Measurements from ENCODE around the gene CTRB2. TPM values are rescaled to one million over a fixed set of nuclear protein-coding genes. Genes with fewer than 3 reads are reported as not detected.
"Not testable (repeated sequence)": the region's sequence is repeated elsewhere in the genome, so short reads cannot be mapped to it uniquely, and the experiment has no call there.

CTRB2 gene
- total and polyA plus RNA-seq, 5 donors, result 0.14 to 2.9 TPM; not detected in 3

DNA sequence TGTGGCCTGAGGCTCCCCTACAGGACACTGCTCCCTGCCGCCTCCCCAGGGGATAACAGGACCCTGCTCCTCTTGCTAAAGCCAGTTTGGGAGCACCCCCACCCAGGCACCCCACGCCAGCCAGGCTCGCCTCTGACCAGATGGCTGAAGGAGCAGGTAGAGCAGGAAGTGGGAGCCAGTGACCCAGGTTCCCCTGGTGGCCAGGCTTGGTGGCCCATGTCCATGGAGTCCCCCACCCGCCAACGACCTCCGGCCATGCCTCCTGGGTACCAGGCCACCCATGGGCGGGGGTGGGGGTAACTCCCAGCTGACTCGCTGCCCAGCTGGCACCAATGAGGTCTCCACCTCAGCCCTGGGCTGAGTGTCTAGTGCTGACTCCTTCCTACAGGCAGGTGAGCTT lies 34.5 kb upstream of the CTRB2 start:
- H3K27ac ChIP-seq (ENCODE audit: low read length), result no peak overlapping the region
- DNase-seq (peak in 1 of 3 donors; percentile 62), ATAC-seq (no peak)
- 80% methylated on average over 8 of the region's 8 CpGs for WGBS
- no peak overlapping the region for H3K4me3 ChIP-seq (ENCODE audit: low read length)
- H3K4me1 ChIP-seq (ENCODE audit: control insufficient read depth, insufficient read depth, low read length), result peaks cover 24% of the 10 kb centered on the region
- intact Hi-C loops (cut with DNase I), result no loop called here
- no peaks in the 10 kb centered on the region for H3K9me3 ChIP-seq (ENCODE audit: control insufficient read depth, low read length)
- no peaks in the 10 kb centered on the region for H3K27me3 ChIP-seq (ENCODE audit: control insufficient read depth, insufficient read depth)

DNA sequence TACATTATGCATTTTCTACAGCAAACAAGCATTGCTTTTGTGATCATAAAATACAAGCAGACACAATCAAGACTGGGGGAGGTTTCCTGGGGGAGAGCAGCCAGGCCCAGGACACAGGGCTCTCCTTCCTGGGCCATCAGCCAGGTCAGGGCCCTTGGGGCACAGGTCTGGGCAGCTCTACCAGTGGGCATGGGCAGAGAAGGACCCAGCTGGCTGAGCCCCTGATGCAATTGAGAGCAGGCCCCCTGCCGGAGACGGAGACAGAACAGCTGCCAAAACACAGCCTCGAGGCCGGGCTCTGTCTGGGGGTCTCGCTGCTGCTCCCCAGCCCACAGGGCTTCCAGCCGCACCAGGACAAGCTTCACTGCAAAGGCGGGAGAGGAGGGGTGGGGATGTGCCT lies 33.7 kb upstream of the CTRB2 start:
- H3K27ac ChIP-seq (ENCODE audit: low read length); H3K27me3 ChIP-seq (ENCODE audit: control insufficient read depth, insufficient read depth); ATAC-seq; intact Hi-C loops (cut with DNase I); H3K9me3 ChIP-seq (ENCODE audit: control insufficient read depth, low read length); H3K4me3 ChIP-seq (ENCODE audit: low read length): not testable (repeated sequence)
- peak in 1 of 3 donors; percentile 49 for DNase-seq
- H3K4me1 ChIP-seq (ENCODE audit: control insufficient read depth, insufficient read depth, low read length), result peaks cover 19% of the 10 kb centered on the region
- WGBS, result 69% methylated on average over 7 of the region's 7 CpGs

DNA sequence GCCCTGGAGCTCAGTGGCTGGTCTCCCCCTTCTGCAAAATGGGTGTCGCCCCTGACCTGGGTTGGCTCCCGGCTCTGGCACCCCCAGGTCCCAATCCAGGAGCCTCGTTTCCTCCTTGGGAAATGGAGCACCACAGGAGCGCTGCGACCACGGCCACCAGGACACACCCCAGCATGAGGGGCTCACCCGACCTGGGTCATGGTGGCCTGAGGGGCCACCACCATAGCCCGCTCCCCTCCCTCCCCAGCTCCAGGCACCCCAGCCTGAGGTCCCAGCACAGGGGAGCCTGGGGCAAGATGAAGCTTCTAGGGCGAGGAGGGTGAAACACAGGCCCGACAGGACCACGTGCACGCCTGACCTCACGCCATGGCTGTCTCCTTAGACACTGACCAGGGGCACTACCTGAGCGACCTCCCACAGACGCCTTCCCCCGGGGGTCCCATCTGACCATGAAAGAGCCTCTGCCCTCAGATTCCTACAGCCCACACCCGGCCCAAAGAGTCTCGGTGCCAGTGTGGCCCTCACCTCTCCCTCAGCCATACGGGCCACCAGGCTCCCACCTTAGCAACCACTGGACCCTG lies 32.7 kb upstream of the CTRB2 start:
- Histone ChIP-seq H3K9me3 (ENCODE audit: control insufficient read depth, low read length) (no peaks in the 10 kb centered on the region), H3K27ac (ENCODE audit: low read length) (peak overlapping the region; percentile 7), H3K27me3 (ENCODE audit: control insufficient read depth, insufficient read depth) (no peaks in the 10 kb centered on the region), H3K4me1 (ENCODE audit: control insufficient read depth, insufficient read depth, low read length) (peaks cover 14% of the 10 kb centered on the region), H3K4me3 (ENCODE audit: low read length) (no peak overlapping the region)
- intact Hi-C loops (cut with DNase I), result loop anchor here in 1 of 4 donors (5.0 kb wide), 1 partner anchor 143 kb away; no protein-coding TSS in a partner anchor
- WGBS, result 79% methylated on average over 19 of the region's 19 CpGs
- ATAC-seq, result no peak
- peak in 1 of 3 donors; percentile 49 for DNase-seq

DNA sequence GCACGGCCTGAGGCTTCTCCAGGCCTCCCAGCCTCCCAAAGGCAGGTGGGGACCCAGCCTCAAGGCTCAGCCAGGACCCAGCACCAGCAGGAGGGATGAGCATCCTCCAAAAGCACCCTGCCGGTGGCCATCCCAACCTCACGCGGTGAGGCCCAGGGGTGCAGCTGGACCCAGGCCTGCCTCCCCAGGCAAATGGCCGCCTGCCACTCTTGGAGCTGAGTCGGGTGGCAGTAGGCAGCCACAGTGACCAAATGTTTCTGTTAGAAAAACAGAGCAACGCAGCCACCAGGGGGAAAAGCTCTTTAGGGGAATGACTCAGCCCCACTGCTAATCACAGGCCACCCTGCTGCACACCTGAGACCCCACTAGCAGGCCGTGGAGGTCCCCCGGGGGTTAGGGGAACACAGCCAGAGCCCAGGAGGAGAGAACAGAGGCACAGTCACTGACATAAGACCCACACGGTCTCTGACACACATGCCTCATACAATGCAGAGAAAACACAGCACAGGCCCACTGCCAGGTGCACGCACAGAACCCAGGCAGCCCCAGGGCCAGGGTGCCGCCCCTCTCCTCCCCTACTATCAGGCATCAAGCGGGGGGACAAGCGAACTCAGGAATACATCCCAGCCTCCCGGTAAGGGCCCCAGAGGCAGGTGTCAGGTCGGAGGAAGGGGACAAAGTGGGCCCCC lies 32.0 kb upstream of the CTRB2 start:
- Histone ChIP-seq H3K4me3 (ENCODE audit: low read length) (no peak overlapping the region), H3K27ac (ENCODE audit: low read length) (peak overlapping the region; percentile 7), H3K27me3 (ENCODE audit: control insufficient read depth, insufficient read depth) (no peaks in the 10 kb centered on the region), H3K9me3 (ENCODE audit: control insufficient read depth, low read length) (no peaks in the 10 kb centered on the region), H3K4me1 (ENCODE audit: control insufficient read depth, insufficient read depth, low read length) (peaks cover 10% of the 10 kb centered on the region)
- DNase-seq (no peak), ATAC-seq (no peak)
- 47% methylated on average over 16 of the region's 16 CpGs for WGBS
- intact Hi-C loops (cut with DNase I), result loop anchor here in 1 of 4 donors (5.0 kb wide), 1 partner anchor 143 kb away; no protein-coding TSS in a partner anchor

DNA sequence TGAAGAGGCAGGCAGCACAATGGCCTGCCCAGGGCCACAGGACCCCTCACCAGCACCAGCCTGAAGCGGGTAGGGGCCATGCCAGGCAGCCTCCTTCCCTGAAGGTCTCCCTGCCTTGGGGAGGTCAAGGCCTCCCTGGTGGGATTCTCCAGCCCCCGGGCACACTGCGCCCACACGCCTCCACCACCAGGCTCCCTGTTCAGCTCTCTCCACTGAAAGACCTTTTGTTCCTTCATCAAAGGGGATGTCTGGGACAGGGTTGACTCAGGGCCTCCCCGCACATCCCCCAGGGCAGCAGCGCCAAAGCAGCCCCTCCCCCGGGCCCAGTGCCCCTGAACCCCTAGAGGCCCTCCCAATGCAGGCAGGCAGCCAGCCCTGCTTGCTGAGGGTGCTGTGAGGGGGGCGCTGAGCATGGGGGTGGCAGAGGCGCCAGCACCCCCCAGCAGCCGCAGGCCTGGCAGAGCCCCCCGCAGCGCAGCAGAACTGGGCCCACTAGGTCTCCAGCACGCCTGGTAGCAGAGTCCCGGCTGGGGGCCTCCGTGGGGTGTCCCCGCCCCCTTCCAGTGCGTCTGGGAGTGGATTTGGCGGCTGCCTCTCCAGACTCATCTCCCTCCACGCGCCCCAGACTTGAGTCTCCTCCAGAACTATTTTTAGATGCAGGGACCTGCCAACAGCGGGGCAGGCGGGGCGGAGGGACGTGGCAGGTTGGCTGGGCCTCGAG lies 31.3 kb upstream of the CTRB2 start:
- ATAC-seq (peak; percentile 70 to 79), DNase-seq (peak; percentile 81 to 93 (median 91))
- Histone ChIP-seq H3K27me3 (ENCODE audit: control insufficient read depth, insufficient read depth) (no peaks in the 10 kb centered on the region), H3K9me3 (ENCODE audit: control insufficient read depth, low read length) (no peaks in the 10 kb centered on the region), H3K27ac (ENCODE audit: low read length) (peak overlapping the region; percentile 26), H3K4me1 (ENCODE audit: control insufficient read depth, insufficient read depth, low read length) (peaks cover 10% of the 10 kb centered on the region), H3K4me3 (ENCODE audit: low read length) (no peak overlapping the region)
- intact Hi-C loops (cut with DNase I), result loop anchor here in 1 of 4 donors (5.0 kb wide), 1 partner anchor 144 kb away; no protein-coding TSS in a partner anchor
- WGBS, result 30% methylated on average over 25 of the region's 25 CpGs

DNA sequence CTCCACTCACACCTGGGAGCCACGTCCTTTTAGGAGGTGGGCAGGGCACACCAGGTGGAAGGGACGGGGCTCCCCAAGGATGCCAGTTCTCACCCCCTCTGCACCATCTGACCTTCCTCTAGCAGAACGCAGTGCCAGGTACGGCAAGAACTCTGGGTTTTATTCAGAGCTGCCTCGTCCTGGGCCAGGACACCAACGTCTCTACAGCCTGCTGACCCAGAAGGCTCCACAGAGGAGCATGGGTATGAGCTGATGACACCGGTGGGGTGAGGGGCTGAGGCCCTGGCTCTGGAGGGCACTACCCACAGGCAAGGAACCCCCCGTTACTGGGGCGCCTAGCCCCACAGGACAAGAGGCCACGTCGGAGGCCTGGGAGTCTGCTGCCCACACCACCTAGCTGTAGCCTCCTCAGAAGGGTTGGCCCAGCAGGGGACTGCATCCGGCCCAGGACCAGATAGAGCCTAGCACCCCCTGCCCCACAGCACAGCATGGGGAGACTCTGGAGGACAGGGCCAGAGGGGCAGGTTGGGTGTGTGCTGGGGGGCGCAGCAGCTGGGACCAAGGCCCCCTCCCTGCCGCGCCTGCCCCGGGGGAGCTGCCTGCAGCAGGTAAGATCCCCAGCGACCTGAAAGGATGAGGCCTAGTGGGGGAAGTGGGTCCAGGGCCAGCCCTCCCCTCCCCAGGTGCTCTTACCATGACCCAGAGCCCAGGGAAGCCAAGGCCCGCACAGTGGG lies 30.6 kb upstream of the CTRB2 start:
- Histone ChIP-seq H3K4me3 (ENCODE audit: low read length) (no peak overlapping the region), H3K27me3 (ENCODE audit: control insufficient read depth, insufficient read depth) (no peaks in the 10 kb centered on the region), H3K9me3 (ENCODE audit: control insufficient read depth, low read length) (no peaks in the 10 kb centered on the region), H3K4me1 (ENCODE audit: control insufficient read depth, insufficient read depth, low read length) (peaks cover 10% of the 10 kb centered on the region), H3K27ac (ENCODE audit: low read length) (peak overlapping the region; percentile 26)
- WGBS, result 65% methylated on average over 18 of the region's 18 CpGs
- intact Hi-C loops (cut with DNase I), result loop anchor here in 1 of 4 donors (5.0 kb wide), 1 partner anchor 145 kb away; no protein-coding TSS in a partner anchor
- peak in 1 of 3 donors; percentile 62 for DNase-seq
- no peak for ATAC-seq

DNA sequence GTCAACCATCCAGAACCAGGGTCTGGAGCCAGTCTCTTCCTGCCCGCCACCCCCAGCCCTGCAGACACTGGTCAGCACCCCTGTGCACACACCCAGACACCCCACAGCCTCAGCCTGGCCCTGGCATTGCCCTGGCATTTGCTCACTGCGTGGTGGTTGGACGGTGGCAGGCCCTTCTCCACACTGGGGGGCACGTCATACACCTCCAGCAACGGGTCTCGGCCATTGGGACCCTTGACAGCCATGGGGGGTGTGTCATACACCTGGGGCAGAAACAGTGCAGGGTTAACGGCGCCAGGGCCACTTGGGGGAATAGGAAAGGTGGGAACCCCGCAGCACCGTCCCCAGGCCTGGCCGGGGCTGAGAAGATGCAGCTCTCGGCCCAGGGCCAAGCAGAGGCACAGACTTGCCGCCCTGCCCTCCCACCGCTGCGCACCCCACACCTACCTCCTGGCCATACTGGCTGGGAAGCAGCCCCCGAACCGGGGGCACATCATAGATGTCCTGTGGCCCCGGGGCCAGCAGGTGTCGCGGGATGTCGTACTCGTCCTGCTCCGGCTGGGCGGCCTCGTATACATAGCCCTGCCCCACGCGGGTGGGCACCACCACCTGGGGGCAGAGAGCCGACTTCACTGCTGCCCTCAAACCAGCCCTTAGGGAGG lies 29.9 kb upstream of the CTRB2 start:
- intact Hi-C loops (cut with DNase I), result loop anchor here in 1 of 4 donors (5.0 kb wide), 1 partner anchor 145 kb away; no protein-coding TSS in a partner anchor

DNA sequence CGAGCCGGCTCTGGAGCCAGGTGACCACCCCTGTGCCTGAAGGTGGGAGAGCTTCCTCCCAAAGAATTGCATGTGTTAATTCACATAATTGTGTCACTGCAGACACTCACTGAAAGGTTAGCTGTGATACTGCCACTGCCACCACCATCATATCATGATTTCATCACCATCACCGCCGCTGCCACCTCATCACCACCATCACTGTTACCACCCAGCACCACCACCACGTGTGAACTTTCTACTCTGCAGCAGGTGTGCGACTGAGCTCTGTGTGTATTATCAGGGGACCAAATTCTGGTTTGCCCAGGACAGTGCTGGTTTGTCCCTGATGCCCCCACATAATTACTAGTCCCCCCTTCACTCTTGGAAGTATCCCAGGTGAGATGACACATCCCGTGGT lies 29.3 kb upstream of the CTRB2 start:
- no peak for ATAC-seq
- Histone ChIP-seq H3K4me1 (ENCODE audit: control insufficient read depth, insufficient read depth, low read length) (peaks cover 10% of the 10 kb centered on the region), H3K27ac (ENCODE audit: low read length) (no peak overlapping the region), H3K27me3 (ENCODE audit: control insufficient read depth, insufficient read depth) (no peaks in the 10 kb centered on the region), H3K9me3 (ENCODE audit: control insufficient read depth, low read length) (no peaks in the 10 kb centered on the region), H3K4me3 (ENCODE audit: low read length) (no peak overlapping the region)
- DNase-seq, result no peak
- intact Hi-C loops (cut with DNase I), result loop anchor here in 1 of 4 donors (5.0 kb wide), 1 partner anchor 146 kb away; no protein-coding TSS in a partner anchor
- WGBS, result 67% methylated on average over 7 of the region's 7 CpGs

More for the DNA sequence above, 29.9 kb upstream of the CTRB2 start:
- no peaks in the 10 kb centered on the region for H3K9me3 ChIP-seq (ENCODE audit: control insufficient read depth, low read length)
- ATAC-seq (no peak), DNase-seq (peak in 1 of 3 donors; percentile 60)
- WGBS, result 83% methylated on average over 28 of the region's 28 CpGs
- no peak overlapping the region for H3K4me3 ChIP-seq (ENCODE audit: low read length)
- peaks cover 10% of the 10 kb centered on the region for H3K4me1 ChIP-seq (ENCODE audit: control insufficient read depth, insufficient read depth, low read length)
- H3K27me3 ChIP-seq (ENCODE audit: control insufficient read depth, insufficient read depth), result no peaks in the 10 kb centered on the region
- H3K27ac ChIP-seq (ENCODE audit: low read length), result no peak overlapping the region

DNA sequence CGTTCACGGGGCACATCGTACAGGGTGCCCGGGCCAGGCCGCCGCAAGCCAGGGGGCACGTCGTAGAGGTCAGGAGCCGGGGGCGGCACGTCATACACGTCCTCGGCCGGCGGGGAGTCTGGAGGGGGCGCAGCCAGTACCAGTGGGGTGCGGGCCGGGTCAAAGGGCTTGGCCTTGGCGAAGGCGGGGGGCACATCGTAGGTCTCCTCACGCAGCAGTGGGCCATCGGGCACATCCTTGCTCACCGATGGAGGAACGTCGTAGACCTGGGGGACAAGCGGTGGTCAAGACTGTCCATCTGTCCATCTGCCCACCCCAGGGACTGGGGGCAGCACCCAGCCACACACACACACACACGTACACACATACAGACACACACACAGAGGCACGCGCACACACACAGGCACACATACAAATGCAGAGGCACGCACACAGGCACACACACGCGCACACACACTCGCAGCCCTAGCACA lies 28.8 kb upstream of the CTRB2 start:
- Histone ChIP-seq H3K4me3 (ENCODE audit: low read length) (no peak overlapping the region), H3K9me3 (ENCODE audit: control insufficient read depth, low read length) (no peaks in the 10 kb centered on the region), H3K4me1 (ENCODE audit: control insufficient read depth, insufficient read depth, low read length) (peaks cover 10% of the 10 kb centered on the region), H3K27ac (ENCODE audit: low read length) (no peak overlapping the region), H3K27me3 (ENCODE audit: control insufficient read depth, insufficient read depth) (no peaks in the 10 kb centered on the region)
- intact Hi-C loops (cut with DNase I), result loop anchor here in 1 of 4 donors (5.0 kb wide), 1 partner anchor 147 kb away; no protein-coding TSS in a partner anchor
- 90% methylated on average over 34 of the region's 34 CpGs for WGBS
- DNase-seq (peak in 1 of 3 donors; percentile 70), ATAC-seq (no peak)

All from right cardiac atrium (tissue), 5 donors.